Measurements from ENCODE around the gene MRPL10.

Gene MRPL10

GRCh38 chr17:47810901-47811635 is 20.3 kb downstream of the MRPL10 start:
- peak; percentile 33; the same call in 1 of the 2 replicates for TF ChIP-seq KLF1 (tag by site-specific recombination; IDR thresholded peaks at IDR 0.05)
- TF ChIP-seq GLIS1 (tag by site-specific recombination; IDR thresholded peaks at IDR 0.05): 0 out of 2 replicates have a peak, but pooled peaks have one; percentile 21
- TF ChIP-seq ZNF600 (tag by site-specific recombination; IDR thresholded peaks at IDR 0.05): no peak
- no peak for TF ChIP-seq ZNF211 (tag by site-specific recombination; IDR thresholded peaks at IDR 0.05; ENCODE audit: low read depth)
- no peak for TF ChIP-seq ZNF146 (tag by site-specific recombination; IDR thresholded peaks at IDR 0.05)
- H3K27ac ChIP-seq (ENCODE audit: extremely low read depth, low read depth, low read length): no peak overlapping the region
- H3K36me3 ChIP-seq (ENCODE audit: control insufficient read depth in 2 of 2, insufficient read depth in 1 of 2, low read length in 2 of 2): peaks cover 0 to 68% of the 10 kb centered on the region in 2 experiments; a peak in 1 of 3 replicates
- H3K9me3 ChIP-seq (ENCODE audit: control insufficient read depth, insufficient read depth, low read depth, low read length): no peaks in the 10 kb centered on the region
- no peaks in the 10 kb centered on the region for H3K4me1 ChIP-seq (ENCODE audit: control insufficient read depth, insufficient read depth, low read length)
- ChIA-PET CTCF (interaction anchor here (0.6 to 1.2 kb wide), 2 partner anchors 9 to 60 kb away, joined by 5 to 6 read pairs; no protein-coding TSS in a partner anchor), POLR2A (interaction anchor here (1.3 to 3.3 kb wide), 2 partner anchors 20 to 161 kb away, joined by 3 to 15 read pairs; partner anchors contain the start of genes KPNB1, LRRC46 and MRPL10)
- H3K4me3 ChIP-seq (ENCODE audit: low read depth, low read length): no peak overlapping the region

GRCh38 chr17:47810200-47810821 is 21.0 kb downstream of the MRPL10 start:
- Histone ChIP-seq H3K36me3 (ENCODE audit: control insufficient read depth in 2 of 2, insufficient read depth in 1 of 2, low read length in 2 of 2) (peaks cover 0 to 61% of the 10 kb centered on the region in 2 experiments; a peak in 1 of 3 replicates), H3K4me3 (ENCODE audit: low read depth, low read length) (no peak overlapping the region), H3K9me3 (ENCODE audit: control insufficient read depth, insufficient read depth, low read depth, low read length) (no peaks in the 10 kb centered on the region), H3K4me1 (ENCODE audit: control insufficient read depth, insufficient read depth, low read length) (no peaks in the 10 kb centered on the region), H3K27ac (ENCODE audit: extremely low read depth, low read depth, low read length) (no peak overlapping the region)
- ChIA-PET CTCF (interaction anchor here (1.1 to 1.2 kb wide), 2 partner anchors 9 to 33 kb away, joined by 4 to 6 read pairs; no protein-coding TSS in a partner anchor), POLR2A (interaction anchor here (0.5 to 3.3 kb wide), 4 partner anchors 11 to 160 kb away, joined by 3 to 15 read pairs (median 6); partner anchors contain the start of genes KPNB1, LRRC46, MRPL10 and OSBPL7)
- TF ChIP-seq KLF9 (tag by site-specific recombination; IDR thresholded peaks at IDR 0.05; ENCODE audit: low read depth): peak; percentile 64; the same call in 1 of the 2 replicates
- TF ChIP-seq, protein P1, sequence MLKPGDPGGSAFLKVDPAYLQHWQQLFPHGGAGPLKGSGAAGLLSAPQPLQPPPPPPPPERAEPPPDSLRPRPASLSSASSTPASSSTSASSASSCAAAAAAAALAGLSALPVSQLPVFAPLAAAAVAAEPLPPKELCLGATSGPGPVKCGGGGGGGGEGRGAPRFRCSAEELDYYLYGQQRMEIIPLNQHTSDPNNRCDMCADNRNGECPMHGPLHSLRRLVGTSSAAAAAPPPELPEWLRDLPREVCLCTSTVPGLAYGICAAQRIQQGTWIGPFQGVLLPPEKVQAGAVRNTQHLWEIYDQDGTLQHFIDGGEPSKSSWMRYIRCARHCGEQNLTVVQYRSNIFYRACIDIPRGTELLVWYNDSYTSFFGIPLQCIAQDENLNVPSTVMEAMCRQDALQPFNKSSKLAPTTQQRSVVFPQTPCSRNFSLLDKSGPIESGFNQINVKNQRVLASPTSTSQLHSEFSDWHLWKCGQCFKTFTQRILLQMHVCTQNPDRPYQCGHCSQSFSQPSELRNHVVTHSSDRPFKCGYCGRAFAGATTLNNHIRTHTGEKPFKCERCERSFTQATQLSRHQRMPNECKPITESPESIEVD (tag by site-specific recombination; IDR thresholded peaks at IDR 0.05): peak; percentile 58; the same call in 1 of the 2 replicates
- TF ChIP-seq SP7 (tag by site-specific recombination; IDR thresholded peaks at IDR 0.05): peak; percentile 56; the same call in 1 of the 2 replicates
- TF ChIP-seq ZNF324 (tag by site-specific recombination; IDR thresholded peaks at IDR 0.05): 0 out of 2 replicates have a peak, but pooled peaks have one; percentile 25
- no peak for TF ChIP-seq ZIC2 (tag by site-specific recombination; IDR thresholded peaks at IDR 0.05)
- TF ChIP-seq PRDM2 (tag by site-specific recombination; IDR thresholded peaks at IDR 0.05; ENCODE audit: borderline replicate concordance): no peak
- TF ChIP-seq, protein P2, sequence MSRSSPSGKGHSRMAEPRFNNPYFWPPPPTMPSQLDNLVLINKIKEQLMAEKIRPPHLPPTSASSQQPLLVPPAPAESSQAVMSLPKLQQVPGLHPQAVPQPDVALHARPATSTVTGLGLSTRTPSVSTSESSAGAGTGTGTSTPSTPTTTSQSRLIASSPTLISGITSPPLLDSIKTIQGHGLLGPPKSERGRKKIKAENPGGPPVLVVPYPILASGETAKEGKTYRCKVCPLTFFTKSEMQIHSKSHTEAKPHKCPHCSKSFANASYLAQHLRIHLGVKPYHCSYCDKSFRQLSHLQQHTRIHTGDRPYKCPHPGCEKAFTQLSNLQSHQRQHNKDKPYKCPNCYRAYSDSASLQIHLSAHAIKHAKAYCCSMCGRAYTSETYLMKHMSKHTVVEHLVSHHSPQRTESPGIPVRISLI (tag by site-specific recombination; IDR thresholded peaks at IDR 0.05): 0 out of 2 replicates have a peak, but pooled peaks have one; percentile 27
- TF ChIP-seq ZNF266 (tag by site-specific recombination; IDR thresholded peaks at IDR 0.05; ENCODE audit: low read depth): no peak
- no peak for TF ChIP-seq REST (tag by site-specific recombination; IDR thresholded peaks at IDR 0.05)
- TF ChIP-seq ZNF600 (tag by site-specific recombination; IDR thresholded peaks at IDR 0.05): peak; percentile 40; the same call in 1 of the 2 replicates
- no peak for TF ChIP-seq SETDB1 (IDR thresholded peaks at IDR 0.05; ENCODE audit: insufficient read length, low read length)
- TF ChIP-seq, protein P3, sequence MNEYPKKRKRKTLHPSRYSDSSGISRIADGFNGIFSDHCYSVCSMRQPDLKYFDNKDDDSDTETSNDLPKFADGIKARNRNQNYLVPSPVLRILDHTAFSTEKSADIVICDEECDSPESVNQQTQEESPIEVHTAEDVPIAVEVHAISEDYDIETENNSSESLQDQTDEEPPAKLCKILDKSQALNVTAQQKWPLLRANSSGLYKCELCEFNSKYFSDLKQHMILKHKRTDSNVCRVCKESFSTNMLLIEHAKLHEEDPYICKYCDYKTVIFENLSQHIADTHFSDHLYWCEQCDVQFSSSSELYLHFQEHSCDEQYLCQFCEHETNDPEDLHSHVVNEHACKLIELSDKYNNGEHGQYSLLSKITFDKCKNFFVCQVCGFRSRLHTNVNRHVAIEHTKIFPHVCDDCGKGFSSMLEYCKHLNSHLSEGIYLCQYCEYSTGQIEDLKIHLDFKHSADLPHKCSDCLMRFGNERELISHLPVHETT (tag by site-specific recombination; IDR thresholded peaks at IDR 0.05): 0 out of 2 replicates have a peak, but pooled peaks have one; percentile 24
- TF ChIP-seq ZNF404 (tag by site-specific recombination; IDR thresholded peaks at IDR 0.05): no peak

Data from HEK293 (cell line).